HepG2 (cell line): ENCODE results near the gene TEKT3. TPM values are rescaled to one million over a fixed set of nuclear protein-coding genes. Genes with fewer than 3 reads are reported as not detected.

Experiments
- BHLHE40 ChIP-seq: IDR thresholded peaks from 2 replicates; pipeline ENCODE4 v1.6.1; 2011; ENCODE audit warnings: low read length, improper control_type of control experiment
- BORCS8-MEF2B ChIP-seq: sonication (generic); formaldehyde crosslinking; IDR thresholded peaks from 2 replicates; pipeline ENCODE4 v1.8.0; 2022; ENCODE audit warnings: mild to moderate bottlenecking, missing genetic modification reagents
- DMTF1 ChIP-seq: sonication (generic); formaldehyde crosslinking; IDR thresholded peaks from 2 replicates; pipeline ENCODE4 v1.4.0; 2020; ENCODE audit warnings: mild to moderate bottlenecking, missing genetic modification reagents
- HOXA9 ChIP-seq: sonication (generic); formaldehyde crosslinking; IDR thresholded peaks from 2 replicates; pipeline ENCODE4 v1.8.1; 2022; ENCODE audit warnings: missing genetic modification reagents, mild to moderate bottlenecking, moderate library complexity, borderline replicate concordance
- IRF2 ChIP-seq: IDR thresholded peaks from 2 replicates; pipeline ENCODE4 v1.6.1; 2018; ENCODE audit warnings: missing genetic modification reagents, missing compliant biosample characterization
- KAT8 ChIP-seq: IDR thresholded peaks from 2 replicates; pipeline ENCODE4 v1.6.1; 2016; ENCODE audit warnings: missing genetic modification reagents, missing compliant biosample characterization
- POLR2AphosphoS5 ChIP-seq: IDR thresholded peaks from 2 replicates; pipeline ENCODE4 v1.6.1; 2012; ENCODE audit warnings: low read depth, low read length
- RELA ChIP-seq: sonication (generic); formaldehyde crosslinking; IDR thresholded peaks from 2 replicates; pipeline ENCODE4 v1.4.0; 2020; ENCODE audit warnings: missing genetic modification reagents
- SNAI1 ChIP-seq: sonication (generic); formaldehyde crosslinking; IDR thresholded peaks from 2 replicates; pipeline ENCODE4 v1.5.0; 2020; ENCODE audit warnings: mild to moderate bottlenecking, missing genetic modification reagents, borderline replicate concordance
- TBP ChIP-seq: sonication (generic); formaldehyde crosslinking; IDR thresholded peaks from 2 replicates; pipeline ENCODE4 v1.5.0; 2020; ENCODE audit warnings: missing genetic modification reagents
- ZNF160 ChIP-seq: sonication (generic); formaldehyde crosslinking; IDR thresholded peaks from 2 replicates; pipeline ENCODE4 v1.8.0; 2022; ENCODE audit warnings: mild to moderate bottlenecking, inconsistent platforms, missing genetic modification reagents
- ZNF235 ChIP-seq: sonication (generic); formaldehyde crosslinking; IDR thresholded peaks from 2 replicates; pipeline ENCODE4 v1.8.1; 2023; ENCODE audit warnings: mild to moderate bottlenecking, missing genetic modification reagents, borderline replicate concordance
- ZNF24 ChIP-seq: fragments of 450-650 bp; IDR thresholded peaks from 2 replicates; pipeline ENCODE4 v1.6.1; 2017; ENCODE audit warnings: antibody characterized with exemption, mild to moderate bottlenecking
- ZNF382 ChIP-seq: sonication (generic); formaldehyde crosslinking; IDR thresholded peaks from 2 replicates; pipeline ENCODE4 v1.5.0; 2020; ENCODE audit warnings: missing genetic modification reagents, mild to moderate bottlenecking, borderline replicate concordance
- ZNF616 ChIP-seq: sonication (generic); formaldehyde crosslinking; IDR thresholded peaks from 2 replicates; pipeline ENCODE4 v1.5.0; 2020; ENCODE audit warnings: low read depth, mild to moderate bottlenecking, missing genetic modification reagents
- ZNF773 ChIP-seq: sonication (generic); formaldehyde crosslinking; IDR thresholded peaks from 2 replicates; pipeline ENCODE4 v1.4.0; 2020; ENCODE audit warnings: missing genetic modification reagents, borderline replicate concordance
- polyA plus RNA-seq, 8 experiments: library from polyadenylated mRNA; depleted of rRNA in 3 of 8; stranded (reverse) in 7 of 8; unstranded in 1 of 8; fragments of >200 nt; fragmentation: Illumina TruSeq in 4 of 8; extraction: Trizol in 4 of 8; gene quantifications; 2 replicates each; pipeline versions ENCODE4 v1.2.1 to v1.2.3, GENCODE V29; 2011 to 2016; ENCODE audit warnings: low read depth in 4 of 8, missing spikeins in 1 of 8, mixed read lengths in 1 of 8; ENCODE audit not compliant: insufficient read depth in 1 of 8
- total RNA-seq, 5 experiments: library from RNA; depleted of rRNA; stranded (reverse); fragments of >200 nt; fragmentation: Illumina TruSeq; extraction: Trizol; gene quantifications; 2 replicates each; pipeline ENCODE4 v1.2.3, GENCODE V29; 2016; ENCODE audit warnings: low read depth in 1 of 5
- TF ChIP-seq, protein P1 (sequence below): sonication (generic); formaldehyde crosslinking; IDR thresholded peaks from 2 replicates; pipeline ENCODE4 v1.5.0; 2020; ENCODE audit warnings: mild to moderate bottlenecking, missing genetic modification reagents
- TF ChIP-seq, protein P2 (sequence below): IDR thresholded peaks from 2 replicates; pipeline ENCODE4 v1.6.1; 2016; ENCODE audit warnings: low read depth
- TF ChIP-seq, protein P3 (sequence below): sonication (generic); formaldehyde crosslinking; IDR thresholded peaks from 2 replicates; pipeline ENCODE4 v1.4.0; 2020; ENCODE audit warnings: missing genetic modification reagents, borderline replicate concordance
- TF ChIP-seq, protein P4 (sequence below): sonication (generic); formaldehyde crosslinking; IDR thresholded peaks from 2 replicates; pipeline ENCODE4 v1.5.0; 2020; ENCODE audit warnings: missing genetic modification reagents, mild to moderate bottlenecking, borderline replicate concordance

TEKT3 gene
- total and polyA plus RNA-seq, 2 of the 13 experiments (the other 11 are each of a cell fraction or from before 2014, with no cell fraction given), result 0.58 to 0.82 TPM

DNA sequence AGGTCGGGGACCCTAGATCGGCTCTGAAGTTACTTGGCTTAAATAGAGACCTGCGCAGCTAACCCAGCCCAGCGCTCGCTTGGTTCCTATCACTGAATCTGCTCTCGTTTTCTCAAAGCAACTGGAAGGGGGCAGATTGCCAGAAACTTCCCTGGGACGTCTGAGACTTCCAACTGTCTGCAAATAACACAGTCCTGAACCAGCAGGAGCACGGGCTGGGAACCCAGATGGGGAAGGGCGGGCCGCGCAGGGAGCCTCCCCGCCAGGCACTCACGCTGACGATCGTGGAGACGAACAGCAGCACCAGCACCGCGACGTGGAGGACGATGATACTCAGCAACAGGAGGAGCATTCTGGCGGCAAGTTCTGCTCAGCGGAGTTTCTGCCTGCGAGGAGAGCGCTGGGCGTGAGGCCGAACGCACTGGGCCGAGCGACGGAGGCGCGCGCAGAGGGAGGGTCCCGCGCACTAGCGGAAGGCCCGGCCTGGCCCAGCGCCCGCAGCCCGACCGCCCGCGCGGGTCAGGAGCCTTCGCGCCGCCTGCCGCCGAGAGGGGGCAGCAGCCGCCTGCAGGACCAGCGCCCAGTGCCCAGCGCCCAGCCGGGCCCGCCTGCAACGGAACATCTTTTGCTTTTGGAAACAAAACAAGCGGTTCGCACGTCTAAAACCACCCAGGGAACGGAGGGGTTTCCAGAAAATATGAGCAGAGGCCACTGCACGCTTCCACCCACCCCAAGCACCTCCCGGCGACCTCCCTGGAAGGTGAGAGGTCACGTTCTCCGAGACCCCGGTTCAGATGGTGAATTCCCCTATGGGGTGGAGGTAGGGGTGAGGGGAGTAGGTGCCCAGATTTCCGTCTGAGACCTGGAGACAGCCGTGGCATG is 80.8 kb downstream of the TEKT3 start (continued):
- TF ChIP-seq, protein P1, sequence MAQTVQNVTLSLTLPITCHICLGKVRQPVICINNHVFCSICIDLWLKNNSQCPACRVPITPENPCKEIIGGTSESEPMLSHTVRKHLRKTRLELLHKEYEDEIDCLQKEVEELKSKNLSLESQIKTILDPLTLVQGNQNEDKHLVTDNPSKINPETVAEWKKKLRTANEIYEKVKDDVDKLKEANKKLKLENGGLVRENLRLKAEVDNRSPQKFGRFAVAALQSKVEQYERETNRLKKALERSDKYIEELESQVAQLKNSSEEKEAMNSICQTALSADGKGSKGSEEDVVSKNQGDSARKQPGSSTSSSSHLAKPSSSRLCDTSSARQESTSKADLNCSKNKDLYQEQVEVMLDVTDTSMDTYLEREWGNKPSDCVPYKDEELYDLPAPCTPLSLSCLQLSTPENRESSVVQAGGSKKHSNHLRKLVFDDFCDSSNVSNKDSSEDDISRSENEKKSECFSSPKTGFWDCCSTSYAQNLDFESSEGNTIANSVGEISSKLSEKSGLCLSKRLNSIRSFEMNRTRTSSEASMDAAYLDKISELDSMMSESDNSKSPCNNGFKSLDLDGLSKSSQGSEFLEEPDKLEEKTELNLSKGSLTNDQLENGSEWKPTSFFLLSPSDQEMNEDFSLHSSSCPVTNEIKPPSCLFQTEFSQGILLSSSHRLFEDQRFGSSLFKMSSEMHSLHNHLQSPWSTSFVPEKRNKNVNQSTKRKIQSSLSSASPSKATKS (CRISPR knock-in tag), result no peak
- no peak for TF ChIP-seq HOXA9 (CRISPR knock-in tag)
- TF ChIP-seq KAT8, result no peak
- no peak for TF ChIP-seq SNAI1 (CRISPR knock-in tag)
- TF ChIP-seq, protein P2, sequence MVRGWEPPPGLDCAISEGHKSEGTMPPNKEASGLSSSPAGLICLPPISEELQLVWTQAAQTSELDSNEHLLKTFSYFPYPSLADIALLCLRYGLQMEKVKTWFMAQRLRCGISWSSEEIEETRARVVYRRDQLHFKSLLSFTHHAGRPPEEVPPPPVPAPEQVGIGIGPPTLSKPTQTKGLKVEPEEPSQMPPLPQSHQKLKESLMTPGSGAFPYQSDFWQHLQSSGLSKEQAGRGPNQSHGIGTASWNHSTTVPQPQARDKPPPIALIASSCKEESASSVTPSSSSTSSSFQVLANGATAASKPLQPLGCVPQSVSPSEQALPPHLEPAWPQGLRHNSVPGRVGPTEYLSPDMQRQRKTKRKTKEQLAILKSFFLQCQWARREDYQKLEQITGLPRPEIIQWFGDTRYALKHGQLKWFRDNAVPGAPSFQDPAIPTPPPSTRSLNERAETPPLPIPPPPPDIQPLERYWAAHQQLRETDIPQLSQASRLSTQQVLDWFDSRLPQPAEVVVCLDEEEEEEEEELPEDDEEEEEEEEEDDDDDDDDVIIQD, result no peak
- TF ChIP-seq ZNF616 (CRISPR knock-in tag), result no peak
- no peak for TF ChIP-seq ZNF235 (CRISPR knock-in tag)
- no peak for TF ChIP-seq RELA (CRISPR knock-in tag)
- TF ChIP-seq, protein P3, sequence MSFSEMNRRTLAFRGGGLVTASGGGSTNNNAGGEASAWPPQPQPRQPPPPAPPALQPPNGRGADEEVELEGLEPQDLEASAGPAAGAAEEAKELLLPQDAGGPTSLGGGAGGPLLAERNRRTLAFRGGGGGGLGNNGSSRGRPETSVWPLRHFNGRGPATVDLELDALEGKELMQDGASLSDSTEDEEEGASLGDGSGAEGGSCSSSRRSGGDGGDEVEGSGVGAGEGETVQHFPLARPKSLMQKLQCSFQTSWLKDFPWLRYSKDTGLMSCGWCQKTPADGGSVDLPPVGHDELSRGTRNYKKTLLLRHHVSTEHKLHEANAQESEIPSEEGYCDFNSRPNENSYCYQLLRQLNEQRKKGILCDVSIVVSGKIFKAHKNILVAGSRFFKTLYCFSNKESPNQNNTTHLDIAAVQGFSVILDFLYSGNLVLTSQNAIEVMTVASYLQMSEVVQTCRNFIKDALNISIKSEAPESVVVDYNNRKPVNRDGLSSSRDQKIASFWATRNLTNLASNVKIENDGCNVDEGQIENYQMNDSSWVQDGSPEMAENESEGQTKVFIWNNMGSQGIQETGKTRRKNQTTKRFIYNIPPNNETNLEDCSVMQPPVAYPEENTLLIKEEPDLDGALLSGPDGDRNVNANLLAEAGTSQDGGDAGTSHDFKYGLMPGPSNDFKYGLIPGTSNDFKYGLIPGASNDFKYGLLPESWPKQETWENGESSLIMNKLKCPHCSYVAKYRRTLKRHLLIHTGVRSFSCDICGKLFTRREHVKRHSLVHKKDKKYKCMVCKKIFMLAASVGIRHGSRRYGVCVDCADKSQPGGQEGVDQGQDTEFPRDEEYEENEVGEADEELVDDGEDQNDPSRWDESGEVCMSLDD (CRISPR knock-in tag), result no peak
- no peak for TF ChIP-seq TBP (CRISPR knock-in tag)
- no peak for TF ChIP-seq ZNF160 (CRISPR knock-in tag)
- no peak for TF ChIP-seq BORCS8-MEF2B
- TF ChIP-seq POLR2AphosphoS5, result no peak
- TF ChIP-seq ZNF773, result no peak
- TF ChIP-seq BHLHE40, result no peak
- TF ChIP-seq ZNF382, result no peak
- TF ChIP-seq DMTF1 (CRISPR knock-in tag), result no peak
- no peak for TF ChIP-seq ZNF24
- TF ChIP-seq IRF2 (CRISPR knock-in tag), result 0 out of 2 replicates have a peak, but pooled peaks have one; percentile 14
- TF ChIP-seq, protein P4, sequence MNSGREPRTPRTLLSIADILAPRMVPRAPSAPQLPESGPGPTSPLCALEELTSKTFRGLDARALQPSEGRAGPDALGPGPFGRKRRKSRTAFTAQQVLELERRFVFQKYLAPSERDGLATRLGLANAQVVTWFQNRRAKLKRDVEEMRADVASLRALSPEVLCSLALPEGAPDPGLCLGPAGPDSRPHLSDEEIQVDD, result peak; percentile 89; the same call in 1 of the 2 replicates
